Measurements from ENCODE around the gene PXDN.

PXDN gene

DNA sequence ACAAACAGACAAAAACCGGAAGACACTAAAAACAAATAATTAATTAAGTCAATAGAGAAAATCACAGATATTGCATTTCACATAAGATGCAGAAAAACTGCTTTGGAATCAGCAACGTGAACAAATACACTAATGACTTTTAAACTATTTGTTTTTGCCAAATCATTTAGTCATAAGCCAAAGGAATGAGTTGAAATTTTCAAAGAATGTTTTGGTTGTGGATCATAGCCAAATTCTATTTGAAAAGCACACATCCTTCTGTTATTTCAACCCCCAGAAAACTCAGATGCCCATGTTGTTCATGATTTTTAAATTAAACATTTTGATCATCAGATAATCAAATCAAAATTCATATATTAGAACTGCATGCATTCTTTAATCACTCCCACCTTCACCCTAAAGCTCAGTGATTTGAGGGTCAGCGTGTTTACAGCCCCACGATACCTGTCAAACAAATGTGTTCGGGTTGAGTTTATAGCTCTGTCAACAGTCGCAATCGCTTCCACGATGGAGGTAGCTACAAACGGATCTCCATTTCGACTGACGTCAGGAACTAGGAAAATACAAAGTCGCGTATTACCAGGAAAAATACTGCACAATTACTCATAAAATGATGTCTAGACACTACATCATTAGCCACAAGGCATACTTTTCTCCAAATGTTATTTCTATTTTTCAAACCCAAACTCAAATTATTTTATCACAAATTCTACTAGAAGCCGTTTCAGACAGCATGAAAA, 90.2 kb downstream of the PXDN start:
- Histone ChIP-seq H3K27me3 (ENCODE audit: control insufficient read depth, low read length) (no peaks in the 10 kb centered on the region), H4K20me1 (ENCODE audit: control insufficient read depth, insufficient read depth, low read depth, low read length) (no peaks in the 10 kb centered on the region), H3K4me1 (ENCODE audit: control insufficient read depth, low read length) (no peaks in the 10 kb centered on the region), H3K4me2 (ENCODE audit: low read length) (no peak overlapping the region), H3K27ac (ENCODE audit: low read depth, low read length) (no peak overlapping the region), H3K36me3 (ENCODE audit: control insufficient read depth, low read length) (no peaks in the 10 kb centered on the region), H3K9me3 (ENCODE audit: control insufficient read depth, insufficient read depth, low read length) (peaks cover 11% of the 10 kb centered on the region; the same call in 1 of the 2 replicates), H3F3A (ENCODE audit: control insufficient read depth, insufficient read depth) (no peaks in the 10 kb centered on the region), H3K9me2 (replicated peaks; ENCODE audit: control insufficient read depth, low read length) (no peaks in the 10 kb centered on the region), H3K79me2 (ENCODE audit: control insufficient read depth, low read length) (no peaks in the 10 kb centered on the region), H3K4me3 (ENCODE audit: low read length) (no peak overlapping the region)
- no peak for TF ChIP-seq EZH2phosphoT487 (IDR thresholded peaks at IDR 0.05; ENCODE audit: borderline replicate concordance, low read length)
- TF ChIP-seq, protein P1, sequence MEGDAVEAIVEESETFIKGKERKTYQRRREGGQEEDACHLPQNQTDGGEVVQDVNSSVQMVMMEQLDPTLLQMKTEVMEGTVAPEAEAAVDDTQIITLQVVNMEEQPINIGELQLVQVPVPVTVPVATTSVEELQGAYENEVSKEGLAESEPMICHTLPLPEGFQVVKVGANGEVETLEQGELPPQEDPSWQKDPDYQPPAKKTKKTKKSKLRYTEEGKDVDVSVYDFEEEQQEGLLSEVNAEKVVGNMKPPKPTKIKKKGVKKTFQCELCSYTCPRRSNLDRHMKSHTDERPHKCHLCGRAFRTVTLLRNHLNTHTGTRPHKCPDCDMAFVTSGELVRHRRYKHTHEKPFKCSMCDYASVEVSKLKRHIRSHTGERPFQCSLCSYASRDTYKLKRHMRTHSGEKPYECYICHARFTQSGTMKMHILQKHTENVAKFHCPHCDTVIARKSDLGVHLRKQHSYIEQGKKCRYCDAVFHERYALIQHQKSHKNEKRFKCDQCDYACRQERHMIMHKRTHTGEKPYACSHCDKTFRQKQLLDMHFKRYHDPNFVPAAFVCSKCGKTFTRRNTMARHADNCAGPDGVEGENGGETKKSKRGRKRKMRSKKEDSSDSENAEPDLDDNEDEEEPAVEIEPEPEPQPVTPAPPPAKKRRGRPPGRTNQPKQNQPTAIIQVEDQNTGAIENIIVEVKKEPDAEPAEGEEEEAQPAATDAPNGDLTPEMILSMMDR (IDR thresholded peaks at IDR 0.05; ENCODE audit: low read depth, low read length, poor library complexity, severe bottlenecking), result no peak

DNA sequence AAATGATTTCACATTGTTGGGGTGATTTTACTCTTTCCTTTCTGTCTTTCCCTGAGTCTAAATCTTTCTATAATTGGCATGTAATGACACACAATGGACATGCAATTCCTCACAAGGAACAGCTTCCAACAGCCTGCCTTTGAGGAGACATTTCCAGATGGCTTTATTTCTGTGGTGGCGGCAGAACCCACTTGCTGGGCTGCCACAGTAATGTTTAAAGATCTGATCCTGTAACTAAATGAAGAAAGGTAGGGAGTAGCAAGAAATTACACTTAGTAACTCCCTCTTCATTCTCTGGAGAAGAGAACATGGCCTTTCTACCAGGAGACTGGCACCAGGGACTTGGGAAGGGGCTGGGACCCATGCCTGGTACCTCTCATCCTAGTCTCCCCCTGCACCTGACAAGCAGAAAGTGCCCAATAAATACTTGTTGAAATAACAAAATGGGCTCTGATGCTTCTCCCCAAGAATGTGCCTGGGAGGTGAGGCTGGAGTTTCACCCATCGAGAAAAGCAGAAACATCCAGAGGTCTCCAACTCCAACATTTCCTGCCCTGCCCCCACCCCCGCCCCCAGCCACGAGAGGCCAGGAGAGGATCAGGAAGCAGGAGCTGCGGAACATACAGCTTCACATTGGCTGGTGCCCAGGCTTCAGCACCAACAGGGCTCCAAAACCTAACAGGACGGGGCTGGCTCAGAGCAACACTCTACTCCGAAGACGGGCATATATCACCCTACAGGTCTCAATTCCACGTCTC, 92.1 kb downstream of the PXDN start:
- Histone ChIP-seq H3K9me3 (ENCODE audit: control insufficient read depth, insufficient read depth, low read length) (peaks cover 20% of the 10 kb centered on the region; the same call in 1 of the 2 replicates), H3K27me3 (ENCODE audit: control insufficient read depth, low read length) (no peaks in the 10 kb centered on the region), H4K20me1 (ENCODE audit: control insufficient read depth, insufficient read depth, low read depth, low read length) (no peaks in the 10 kb centered on the region), H3K9me2 (replicated peaks; ENCODE audit: control insufficient read depth, low read length) (no peaks in the 10 kb centered on the region), H3K27ac (ENCODE audit: low read depth, low read length) (no peak overlapping the region), H3F3A (ENCODE audit: control insufficient read depth, insufficient read depth) (no peaks in the 10 kb centered on the region), H3K4me2 (ENCODE audit: low read length) (no peak overlapping the region), H3K4me1 (ENCODE audit: control insufficient read depth, low read length) (no peaks in the 10 kb centered on the region), H3K79me2 (ENCODE audit: control insufficient read depth, low read length) (no peaks in the 10 kb centered on the region), H3K36me3 (ENCODE audit: control insufficient read depth, low read length) (no peaks in the 10 kb centered on the region), H3K4me3 (ENCODE audit: low read length) (no peak overlapping the region)
- no peak for TF ChIP-seq EZH2phosphoT487 (IDR thresholded peaks at IDR 0.05; ENCODE audit: borderline replicate concordance, low read length)
- TF ChIP-seq, protein P1 (IDR thresholded peaks at IDR 0.05; ENCODE audit: low read depth, low read length, poor library complexity, severe bottlenecking), result no peak

DNA sequence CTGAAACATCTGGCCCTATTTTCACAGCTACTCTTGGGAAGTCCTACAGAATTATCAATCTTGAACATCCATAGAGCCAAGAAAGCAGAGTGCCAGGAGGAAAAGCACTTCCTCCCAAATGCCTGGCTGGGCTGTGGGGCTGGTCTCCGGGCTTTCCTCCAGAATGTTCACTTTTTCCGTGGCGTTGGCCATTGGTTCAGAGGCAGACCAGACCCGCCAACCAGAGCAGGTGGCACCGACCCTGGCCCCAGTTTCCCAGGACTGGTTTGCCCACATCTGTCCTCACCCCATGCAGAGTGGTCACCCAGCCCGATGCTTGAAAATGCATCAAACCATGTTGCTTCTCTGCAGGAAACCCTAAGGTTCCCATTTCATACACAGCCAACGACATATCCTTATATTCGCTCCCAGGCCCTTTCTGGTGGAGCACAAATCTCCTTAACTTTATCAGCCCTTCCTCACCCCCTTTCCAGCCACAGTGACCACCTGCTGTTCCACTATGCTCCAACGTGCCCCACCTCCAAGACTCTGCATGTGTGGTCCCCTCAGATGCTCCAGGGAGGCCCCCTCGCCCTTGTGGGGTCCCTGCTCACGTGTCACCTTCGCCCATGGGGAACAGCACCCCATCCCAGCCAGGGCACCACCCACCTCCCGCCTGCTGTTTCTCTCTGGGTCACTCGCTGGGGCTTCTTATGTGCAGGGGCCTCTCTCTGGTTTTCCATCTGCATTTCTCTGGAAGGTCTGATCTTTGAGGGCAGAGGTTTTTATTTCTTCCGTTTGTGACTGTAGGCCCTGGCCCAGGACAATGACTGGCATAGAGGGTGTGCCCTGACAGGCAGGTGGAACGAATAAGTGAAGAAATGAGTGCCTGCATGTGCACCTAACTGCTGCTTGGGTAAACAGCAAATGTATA, 92.9 kb downstream of the PXDN start:
- no peaks in the 10 kb centered on the region for H4K20me1 ChIP-seq (ENCODE audit: control insufficient read depth, insufficient read depth, low read depth, low read length)
- H3F3A ChIP-seq (ENCODE audit: control insufficient read depth, insufficient read depth), result no peaks in the 10 kb centered on the region
- no peaks in the 10 kb centered on the region for H3K9me2 ChIP-seq (replicated peaks; ENCODE audit: control insufficient read depth, low read length)
- no peaks in the 10 kb centered on the region for H3K79me2 ChIP-seq (ENCODE audit: control insufficient read depth, low read length)
- no peaks in the 10 kb centered on the region for H3K36me3 ChIP-seq (ENCODE audit: control insufficient read depth, low read length)
- H3K27me3 ChIP-seq (ENCODE audit: control insufficient read depth, low read length), result no peaks in the 10 kb centered on the region
- H3K4me3 ChIP-seq (ENCODE audit: low read length), result no peak overlapping the region
- H3K4me1 ChIP-seq (ENCODE audit: control insufficient read depth, low read length), result no peaks in the 10 kb centered on the region
- no peak overlapping the region for H3K4me2 ChIP-seq (ENCODE audit: low read length)
- H3K9me3 ChIP-seq (ENCODE audit: control insufficient read depth, insufficient read depth, low read length), result peaks cover 20% of the 10 kb centered on the region; the same call in 1 of the 2 replicates
- H3K27ac ChIP-seq (ENCODE audit: low read depth, low read length), result no peak overlapping the region
- TF ChIP-seq, protein P1 (IDR thresholded peaks at IDR 0.05; ENCODE audit: low read depth, low read length, poor library complexity, severe bottlenecking), result no peak
- no peak for TF ChIP-seq EZH2phosphoT487 (IDR thresholded peaks at IDR 0.05; ENCODE audit: borderline replicate concordance, low read length)

Data from DOHH2 (cell line).